Inflammatory macrophage treated with lipopolysaccharide for 1 hour (primary cell): ENCODE measurements around the gene HMHB1.
A peak's percentile ranks its signal among the peaks of the same experiment; 100 is the strongest.
"Not testable (repeated sequence)": the region's sequence is repeated elsewhere in the genome, so short reads cannot be mapped to it uniquely, and the experiment has no call there.

Experiments used
- DNase-seq, 2 donors: peaks; one replicate each; pipeline ENCODE4 v3.0.0-alpha.2; 2020 to 2022

HMHB1 gene

DNA sequence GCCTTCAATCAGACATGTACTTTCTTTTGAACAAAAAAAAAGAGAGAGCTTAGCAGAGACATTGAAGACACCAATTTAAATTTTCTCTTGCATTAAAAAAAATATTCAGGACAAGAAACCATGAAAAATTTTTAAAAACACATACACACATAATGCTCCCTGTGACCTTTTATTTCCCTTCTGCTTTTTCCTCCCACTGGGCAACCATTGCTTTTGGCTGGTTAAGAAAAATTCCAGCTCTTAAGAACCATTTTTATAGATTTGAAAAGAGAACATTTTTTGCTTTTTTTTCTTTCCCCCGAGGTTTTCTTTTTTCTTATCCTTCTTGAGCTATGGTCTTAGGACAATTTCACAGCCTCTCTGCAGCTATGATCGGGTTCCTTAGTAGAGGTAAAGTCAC is 6.1 kb upstream of the HMHB1 start:
- peak; percentile 17 to 58 for DNase-seq

DNA sequence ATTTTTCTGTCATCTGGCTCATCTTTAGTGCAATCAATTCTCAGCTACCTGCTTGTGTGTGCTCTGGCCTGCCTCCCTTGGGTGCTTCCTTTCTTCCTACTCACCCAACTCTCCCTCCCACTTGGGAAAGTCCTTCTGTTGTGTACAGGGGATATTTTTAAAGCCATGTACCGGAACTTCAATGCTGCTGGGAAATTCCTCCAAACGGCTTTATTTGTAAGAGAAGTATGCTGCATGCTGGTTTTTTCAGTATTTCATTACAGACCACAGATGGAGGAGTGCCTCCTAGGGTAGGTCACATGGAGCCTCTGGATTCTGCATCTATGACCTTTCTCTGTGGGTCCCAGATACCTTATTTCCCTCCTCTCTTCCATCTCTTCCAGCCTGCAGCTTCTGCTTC is 5.4 kb upstream of the HMHB1 start:
- peak; percentile 75 to 93 for DNase-seq

DNA sequence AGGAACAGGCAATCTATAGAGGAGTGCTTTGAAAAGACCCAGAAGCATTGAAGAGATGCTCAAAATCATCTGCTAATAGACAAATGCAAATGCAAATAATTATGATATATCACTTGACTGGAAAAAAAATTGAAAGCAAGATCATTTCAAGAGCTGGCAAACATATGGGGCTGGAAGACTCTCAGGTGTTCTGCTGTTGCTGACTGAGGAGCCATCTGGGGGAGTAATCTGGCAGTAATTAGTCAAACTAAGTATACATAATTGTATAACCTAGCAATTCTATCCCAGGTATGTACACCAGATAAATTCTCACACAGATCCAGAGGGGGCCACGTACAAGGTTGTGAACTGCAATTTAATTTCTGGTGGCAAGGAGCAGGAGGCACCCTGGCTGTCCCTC is 4.6 kb upstream of the HMHB1 start:
- no peak for DNase-seq

DNA sequence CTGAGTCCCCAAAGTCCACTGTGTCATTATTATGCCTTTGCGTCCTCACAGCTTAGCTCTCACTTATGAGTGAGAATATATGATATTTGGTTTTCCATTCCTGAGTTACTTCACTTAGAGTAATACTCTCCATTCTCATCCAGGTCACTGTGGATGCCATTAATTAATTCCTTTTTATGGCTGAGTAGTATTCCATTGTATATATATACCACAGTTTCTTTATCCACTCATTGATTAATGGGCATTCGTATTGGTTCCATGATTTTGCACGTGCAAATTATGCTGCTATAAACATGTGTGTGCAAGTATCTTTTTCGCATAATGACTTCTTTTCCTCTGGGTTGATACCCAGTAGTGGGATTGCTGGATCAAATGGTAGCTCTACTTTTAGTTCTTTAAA is 4.4 kb downstream of the HMHB1 start:
- not testable (repeated sequence) for DNase-seq

- no peak for DNase-seq
Measured at GRCh38 chr5:143819716-143820115, 7.8 kb downstream of the HMHB1 start.

DNA sequence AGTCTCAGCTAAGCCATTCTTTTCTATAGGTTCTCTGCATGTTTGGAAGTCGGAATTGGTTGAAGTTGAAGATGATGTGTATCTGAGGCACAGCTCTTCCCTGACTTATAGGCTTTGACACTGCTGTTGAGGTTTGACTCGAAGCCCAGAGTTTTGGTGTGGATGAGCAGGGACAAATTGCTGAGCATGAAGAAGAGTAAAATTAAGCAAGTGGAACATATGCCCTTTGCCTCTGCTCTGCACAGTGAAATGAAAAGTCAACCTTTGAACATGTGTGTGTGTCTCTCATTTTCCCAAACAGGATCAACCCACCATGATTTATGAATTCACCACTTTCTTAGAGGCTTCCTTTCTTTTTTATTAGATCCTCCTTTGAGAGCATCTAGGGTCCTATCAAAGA is 8.5 kb downstream of the HMHB1 start:
- no peak for DNase-seq

- peak; percentile 41 to 90 for DNase-seq
Measured at GRCh38 chr5:143824851-143825720, 13.1 kb downstream of the HMHB1 start.

GRCh38 chr5:143826951-143827444 is 15.0 kb downstream of the HMHB1 start:
- DNase-seq: no peak

DNA sequence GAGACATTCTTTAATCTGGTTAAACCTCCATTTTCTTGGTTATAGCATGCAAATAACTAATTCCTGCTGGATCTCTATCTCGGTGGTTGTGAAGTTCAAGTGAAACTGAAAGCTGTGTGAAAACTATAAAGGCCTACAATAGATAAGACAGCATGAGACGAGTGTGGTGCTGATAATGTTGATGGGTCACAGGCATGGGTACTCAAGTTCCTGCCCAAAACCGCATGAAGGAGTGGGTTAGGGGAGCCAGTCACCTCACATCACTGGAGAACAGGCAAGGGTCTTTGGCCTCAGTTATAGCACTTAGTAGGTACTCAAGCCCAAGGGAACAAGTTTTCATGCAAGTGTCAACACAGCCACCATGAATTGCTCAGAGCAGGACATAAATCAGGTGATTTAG is 16.7 kb downstream of the HMHB1 start:
- no peak for DNase-seq

GRCh38 chr5:143833177-143833576 is 21.2 kb downstream of the HMHB1 start:
- no peak for DNase-seq

DNA sequence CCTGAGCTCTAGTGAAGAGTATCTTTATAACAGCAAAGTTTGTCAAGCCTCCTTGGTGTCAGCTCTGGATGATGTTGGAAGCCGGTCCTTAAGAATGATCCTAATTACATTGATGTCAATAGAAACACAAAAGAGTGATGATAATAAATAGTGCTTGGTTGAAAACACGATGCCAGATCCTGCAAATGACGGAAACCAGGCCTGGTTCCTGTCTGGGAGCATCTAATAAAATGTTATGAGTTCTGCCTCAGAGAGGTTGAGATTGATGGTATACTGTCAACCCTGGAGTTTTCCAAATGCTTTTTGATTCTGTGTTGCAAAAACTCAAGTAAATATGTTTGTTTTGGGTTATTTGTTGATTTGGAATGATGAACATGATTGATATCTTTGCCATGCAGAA is 23.3 kb downstream of the HMHB1 start:
- no peak for DNase-seq

GRCh38 chr5:143836161-143836725 is 24.3 kb downstream of the HMHB1 start:
- DNase-seq: no peak

DNA sequence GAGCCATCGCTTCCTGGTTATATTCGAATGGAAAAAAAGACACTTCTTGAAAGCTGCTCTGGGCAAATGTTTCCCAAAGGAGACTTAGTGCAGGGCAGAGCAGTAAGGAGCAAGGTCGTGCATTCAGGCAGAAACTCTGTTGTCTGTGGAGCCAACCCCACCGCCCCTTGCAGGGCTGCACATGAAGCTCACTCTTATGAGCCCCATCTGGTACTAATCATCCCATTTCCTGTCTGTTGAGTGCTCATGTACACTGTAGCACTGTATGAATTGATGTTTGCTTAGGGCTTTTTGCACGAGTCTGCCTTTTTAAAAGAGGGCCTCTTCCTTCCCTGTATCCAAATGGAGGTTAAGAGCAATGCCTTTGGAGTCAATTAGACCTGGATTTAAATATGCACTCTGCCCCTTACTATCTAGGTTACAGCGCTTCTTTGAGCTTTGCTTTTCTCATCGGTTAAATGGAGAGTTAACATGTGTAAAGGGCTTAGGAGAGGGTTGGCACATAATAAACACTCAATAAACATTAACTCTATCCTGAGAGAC is 25.4 kb downstream of the HMHB1 start:
- DNase-seq: no peak

GRCh38 chr5:143841446-143841845 is 29.5 kb downstream of the HMHB1 start:
- DNase-seq: no peak

- DNase-seq: no peak
Measured at GRCh38 chr5:143842920-143843319, 31.0 kb downstream of the HMHB1 start.

DNA sequence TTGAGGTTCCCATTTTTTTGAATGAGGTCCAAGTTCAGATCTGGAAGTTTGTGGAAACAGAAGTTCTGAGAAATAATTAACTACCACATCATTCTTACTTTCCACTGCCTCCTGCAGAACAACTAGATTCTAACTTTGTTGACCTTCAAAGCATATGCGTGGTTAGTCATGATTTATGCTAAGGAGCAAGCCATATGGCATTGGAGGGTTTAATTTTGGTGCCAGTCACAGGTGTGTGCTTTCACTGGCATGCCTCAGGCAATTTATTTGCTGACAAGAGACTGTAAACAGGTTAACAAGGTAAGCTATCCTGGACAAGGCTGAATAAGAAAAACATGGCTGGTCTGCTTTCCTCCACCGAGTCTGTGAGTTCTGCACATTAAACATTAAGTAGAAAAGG is 31.5 kb downstream of the HMHB1 start:
- no peak for DNase-seq

DNA sequence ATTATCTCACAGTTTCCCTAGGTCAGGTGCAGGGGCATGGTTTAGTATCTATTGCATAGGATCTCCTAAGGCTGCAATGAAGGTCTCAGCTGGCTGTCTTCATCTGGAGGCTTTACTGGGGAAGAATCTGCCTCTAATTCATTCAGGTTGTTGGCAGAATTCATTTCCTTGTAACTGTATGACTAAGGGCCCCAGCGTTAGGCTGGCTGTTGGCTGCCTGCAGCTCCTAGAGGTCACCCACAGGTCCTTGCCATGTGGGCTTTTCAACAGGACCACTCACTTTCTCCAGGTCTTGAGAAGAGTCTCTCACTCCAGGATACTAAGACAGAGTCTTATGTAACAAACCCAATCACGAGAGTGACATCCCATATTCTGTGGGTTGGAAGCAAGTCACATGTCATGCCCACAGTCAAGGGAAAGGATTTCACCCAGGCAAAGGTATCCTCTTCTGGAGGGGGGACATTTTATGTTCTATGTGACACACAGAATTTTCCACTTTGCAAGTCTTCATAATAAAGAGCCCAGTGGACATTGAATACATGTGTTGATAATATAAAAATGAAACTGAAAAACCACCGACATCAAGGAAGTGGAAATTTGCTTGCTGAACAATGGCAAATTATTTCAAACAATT is 38.2 kb downstream of the HMHB1 start:
- peak; percentile 20 to 27 for DNase-seq

GRCh38 chr5:143851383-143851782 is 39.4 kb downstream of the HMHB1 start:
- DNase-seq: no peak

- DNase-seq: no peak
Measured at GRCh38 chr5:143860211-143860610, 48.2 kb downstream of the HMHB1 start.

- DNase-seq: peak; percentile 40
Measured at GRCh38 chr5:143862271-143862670, 50.3 kb downstream of the HMHB1 start.

DNA sequence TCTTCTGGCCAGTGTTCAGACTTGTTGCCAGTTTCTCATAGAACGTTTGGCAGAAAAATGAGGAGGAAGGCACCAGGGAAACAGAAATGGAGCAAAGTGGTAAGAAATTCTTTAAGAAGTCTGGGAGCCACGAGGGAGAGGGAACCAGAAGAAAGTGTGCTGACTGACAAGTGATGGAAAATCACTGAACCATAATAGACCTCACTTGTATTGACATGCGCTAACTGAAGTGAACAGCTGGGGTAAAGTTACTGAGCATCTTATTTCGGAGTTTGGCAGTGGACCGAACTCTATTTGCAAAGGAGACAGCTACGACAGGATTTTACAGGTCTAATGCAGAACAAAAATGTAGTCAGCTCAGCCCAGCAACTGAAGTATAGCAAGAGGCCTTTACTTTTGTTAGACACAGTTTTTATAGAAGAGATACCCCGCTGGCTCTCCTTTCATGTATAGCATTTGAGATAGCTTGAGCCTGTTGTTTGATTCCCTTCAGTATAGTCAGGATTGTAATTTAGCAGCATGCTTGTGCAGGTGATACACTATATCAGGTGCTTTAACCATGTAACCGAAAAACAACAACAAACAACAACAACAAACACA is 53.6 kb downstream of the HMHB1 start:
- DNase-seq: no peak
